ENCODE data around the gene CNNM2. TPM values are rescaled to one million over a fixed set of nuclear protein-coding genes. Genes with fewer than 3 reads are reported as not detected.

Gene CNNM2
- total RNA-seq: 5.1 and 6.1 TPM in 2 replicates

GRCh38 chr10:102917962-102918816, at the start of gene CNNM2:
Gene CNNM2 (plus strand): TSS chr10:102918294. CDS start chr10:102918481, 187 bp downstream.

DNA sequence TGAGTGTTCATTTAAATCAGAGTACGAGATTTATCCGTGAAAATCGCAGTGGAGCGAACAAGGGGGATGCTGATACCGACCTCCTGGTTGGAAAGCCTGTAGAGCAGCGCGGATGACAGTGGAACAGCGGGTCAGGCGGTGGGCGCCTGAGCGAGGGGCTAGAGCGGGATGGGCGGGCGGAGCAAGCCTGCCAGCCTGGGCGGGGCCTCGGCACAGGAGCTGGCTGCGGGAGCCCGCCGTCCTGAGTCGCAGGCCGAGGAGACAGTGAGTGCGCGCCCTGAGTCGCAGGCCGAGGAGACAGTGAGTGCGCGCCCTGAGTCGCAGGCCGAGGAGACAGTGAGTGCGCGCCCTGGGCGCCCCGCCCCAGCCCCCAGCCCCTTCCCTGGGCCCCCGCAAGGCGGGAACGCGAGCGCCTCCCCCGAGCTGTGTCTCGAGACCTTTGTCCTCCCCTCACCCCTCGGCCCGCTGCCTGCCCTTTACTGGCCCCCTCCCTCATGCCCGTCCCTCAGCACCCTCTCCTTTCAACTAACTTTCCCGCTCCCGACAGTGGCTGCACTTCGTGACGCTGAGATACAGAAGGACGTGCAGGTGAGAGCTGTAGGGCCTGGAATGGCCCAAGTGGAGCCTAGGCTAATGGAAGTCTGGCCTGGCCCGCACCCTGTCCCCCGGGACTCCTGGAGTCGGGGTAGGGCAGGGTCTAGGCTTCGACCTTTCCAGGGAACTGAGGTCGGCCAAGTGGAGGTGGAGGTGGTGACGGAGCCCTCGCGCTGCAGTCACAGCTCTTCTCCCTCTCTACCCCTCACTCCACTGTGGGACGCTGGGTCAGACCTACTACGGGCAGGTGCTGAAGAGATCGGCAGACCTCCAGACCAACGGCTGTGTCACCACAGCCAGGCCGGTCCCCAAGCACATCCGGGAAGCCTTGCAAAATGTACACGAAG, 48.6 kb upstream of the CNNM2 start, which contains the start of gene AS3MT:
Gene AS3MT (plus strand): TSS at position 213 of the 941 bp plus-strand sequence. CDS start 123 bp downstream, at position 336.

Other genes starting within 250 kb of the CNNM2 start
- gene ARL3, start 203.9 kb upstream of the CNNM2 start, total RNA-seq: 5.3 and 7.8 TPM in 2 replicates
- gene SFXN2, start 203.7 kb upstream of the CNNM2 start, total RNA-seq: 0.68 and 4.3 TPM in 2 replicates
- gene WBP1L, start 174.3 kb upstream of the CNNM2 start, total RNA-seq: 63.7 and 76.1 TPM in 2 replicates
- not detected in 2 replicates for gene CYP17A1, start 80.9 kb upstream of the CNNM2 start, total RNA-seq
- gene BORCS7, start 64.0 kb upstream of the CNNM2 start, total RNA-seq: 22.5 and 26.0 TPM in 2 replicates
- gene AS3MT, start 48.8 kb upstream of the CNNM2 start, total RNA-seq: 0.70 and 1.0 TPM in 2 replicates